Duodenal mucosa (tissue), 2 donors: ENCODE results near the gene PPT1.

Source experiments
- H3K27ac ChIP-seq: one replicate; pipeline ENCODE4 v1.7.0; 2013; ENCODE audit warnings: low read depth, low read length
- H3K27me3 ChIP-seq, 2 donors: one replicate each; pipeline ENCODE4 v1.7.0; 2013; ENCODE audit warnings: low read length in 2 of 2, control low read depth in 1 of 2; ENCODE audit not compliant: insufficient read depth in 2 of 2, control insufficient read depth in 1 of 2
- H3K36me3 ChIP-seq, 2 donors: one replicate each; pipeline ENCODE4 v1.7.0; 2013; ENCODE audit warnings: low read length in 2 of 2, control low read depth in 1 of 2; ENCODE audit not compliant: insufficient read depth in 2 of 2, control insufficient read depth in 1 of 2
- H3K4me1 ChIP-seq, 2 donors: one replicate each; pipeline ENCODE4 v1.7.0; 2013; ENCODE audit warnings: low read length in 2 of 2, control low read depth in 1 of 2; ENCODE audit not compliant: insufficient read depth in 2 of 2, control insufficient read depth in 1 of 2
- H3K4me3 ChIP-seq, 2 donors: one replicate each; pipeline ENCODE4 v1.7.0; 2013; ENCODE audit warnings: low read length in 2 of 2, low read depth in 1 of 2
- H3K9ac ChIP-seq, 2 donors: one replicate each; pipeline ENCODE4 v1.7.0; 2013; ENCODE audit warnings: low read length in 2 of 2, low read depth in 1 of 2
- H3K9me3 ChIP-seq, 2 donors: one replicate each; pipeline ENCODE4 v1.7.0; 2013; ENCODE audit warnings: low read length in 2 of 2, control low read depth in 1 of 2; ENCODE audit not compliant: control insufficient read depth in 1 of 2

The PPT1 gene

GRCh38 chr1:40057310-40058030, 39.6 kb downstream of the PPT1 start:
- H3K27me3 ChIP-seq = no peaks in the 10 kb centered on the region
- no peak overlapping the region for H3K9ac ChIP-seq
- H3K4me3 ChIP-seq = no peak overlapping the region
- H3K27ac ChIP-seq = no peak overlapping the region
- H3K36me3 ChIP-seq = peaks cover 16 to 23% of the 10 kb centered on the region in 2 donors
- H3K9me3 ChIP-seq = no peaks in the 10 kb centered on the region
- peaks cover 61 to 73% of the 10 kb centered on the region in 2 donors for H3K4me1 ChIP-seq

GRCh38 chr1:40056519-40057309, 40.3 kb downstream of the PPT1 start:
- peaks cover 62 to 73% of the 10 kb centered on the region in 2 donors for H3K4me1 ChIP-seq
- no peaks in the 10 kb centered on the region for H3K9me3 ChIP-seq
- H3K9ac ChIP-seq = no peak overlapping the region
- no peak overlapping the region for H3K4me3 ChIP-seq
- H3K36me3 ChIP-seq = peaks cover 11 to 16% of the 10 kb centered on the region in 2 donors
- H3K27me3 ChIP-seq = no peaks in the 10 kb centered on the region
- H3K27ac ChIP-seq = no peak overlapping the region

GRCh38 chr1:40053138-40053887, 43.7 kb downstream of the PPT1 start:
- H3K27ac ChIP-seq = no peak overlapping the region
- no peaks in the 10 kb centered on the region for H3K27me3 ChIP-seq
- H3K4me1 ChIP-seq = peaks cover 44 to 57% of the 10 kb centered on the region in 2 donors
- H3K4me3 ChIP-seq = no peak overlapping the region
- no peaks in the 10 kb centered on the region for H3K9me3 ChIP-seq
- H3K36me3 ChIP-seq = peaks cover 3 to 5% of the 10 kb centered on the region in 2 donors
- no peak overlapping the region for H3K9ac ChIP-seq

- no peak overlapping the region for H3K9ac ChIP-seq
- H3K9me3 ChIP-seq = no peaks in the 10 kb centered on the region
- no peak overlapping the region for H3K27ac ChIP-seq
- H3K36me3 ChIP-seq = peaks cover 3 to 10% of the 10 kb centered on the region in 2 donors
- no peak overlapping the region for H3K4me3 ChIP-seq
- H3K4me1 ChIP-seq = peaks cover 24 to 41% of the 10 kb centered on the region in 2 donors
- H3K27me3 ChIP-seq = no peaks in the 10 kb centered on the region
These were observed 46.2 kb downstream of the PPT1 start for GRCh38 chr1:40050863-40051262.

GRCh38 chr1:40049725-40050124, 47.3 kb downstream of the PPT1 start:
- Histone ChIP-seq H3K9me3 (no peaks in the 10 kb centered on the region), H3K27me3 (no peaks in the 10 kb centered on the region), H3K27ac (peak overlapping the region; percentile 22), H3K9ac (no peak overlapping the region), H3K4me1 (peaks cover 21 to 36% of the 10 kb centered on the region in 2 donors), H3K4me3 (no peak overlapping the region), H3K36me3 (peaks cover 3 to 17% of the 10 kb centered on the region in 2 donors)

GRCh38 chr1:40047769-40048168, 49.3 kb downstream of the PPT1 start:
- H3K27me3 ChIP-seq = no peaks in the 10 kb centered on the region
- no peak overlapping the region for H3K9ac ChIP-seq
- no peaks in the 10 kb centered on the region for H3K9me3 ChIP-seq
- H3K27ac ChIP-seq = no peak overlapping the region
- H3K4me3 ChIP-seq = no peak overlapping the region
- peaks cover 26 to 32% of the 10 kb centered on the region in 2 donors for H3K4me1 ChIP-seq
- peaks cover 3 to 17% of the 10 kb centered on the region in 2 donors for H3K36me3 ChIP-seq

GRCh38 chr1:40047276-40047675, 49.8 kb downstream of the PPT1 start:
- Histone ChIP-seq H3K27me3 (no peaks in the 10 kb centered on the region), H3K36me3 (peaks cover 3 to 17% of the 10 kb centered on the region in 2 donors), H3K9ac (no peak overlapping the region), H3K27ac (no peak overlapping the region), H3K4me3 (no peak overlapping the region), H3K4me1 (peaks cover 31 to 37% of the 10 kb centered on the region in 2 donors), H3K9me3 (no peaks in the 10 kb centered on the region)

GRCh38 chr1:40045766-40046165, 51.3 kb downstream of the PPT1 start:
- Histone ChIP-seq H3K27ac (no peak overlapping the region), H3K27me3 (no peaks in the 10 kb centered on the region), H3K4me3 (no peak overlapping the region), H3K9me3 (no peaks in the 10 kb centered on the region), H3K9ac (no peak overlapping the region), H3K36me3 (peaks cover under 1 to 17% of the 10 kb centered on the region in 2 donors), H3K4me1 (peaks cover 30 to 48% of the 10 kb centered on the region in 2 donors)

GRCh38 chr1:40045182-40045581, 51.9 kb downstream of the PPT1 start:
- Histone ChIP-seq H3K9ac (no peak overlapping the region), H3K36me3 (peaks cover 0 to 17% of the 10 kb centered on the region in 2 donors), H3K27me3 (no peaks in the 10 kb centered on the region), H3K4me1 (peaks cover 30 to 48% of the 10 kb centered on the region in 2 donors), H3K4me3 (no peak overlapping the region), H3K27ac (no peak overlapping the region), H3K9me3 (no peaks in the 10 kb centered on the region)

GRCh38 chr1:40044110-40044509, 52.9 kb downstream of the PPT1 start:
- Histone ChIP-seq H3K4me3 (no peak overlapping the region), H3K36me3 (peaks cover 0 to 11% of the 10 kb centered on the region in 2 donors), H3K9ac (no peak overlapping the region), H3K4me1 (peaks cover 27 to 48% of the 10 kb centered on the region in 2 donors), H3K27ac (no peak overlapping the region), H3K9me3 (no peaks in the 10 kb centered on the region), H3K27me3 (no peaks in the 10 kb centered on the region)
